Effector memory CD4-positive, alpha-beta T cell (primary cell): Measurements from ENCODE around the gene XIAP.
"Not testable (repeated sequence)": the region's sequence is repeated elsewhere in the genome, so short reads cannot be mapped to it uniquely, and the experiment has no call there.

Source experiments
- DNase-seq, 3 donors: peaks; one replicate each; pipeline ENCODE4 v3.0.0-alpha.2; 2020
- H3K27ac ChIP-seq: 2 replicates; pipeline ENCODE4 v1.7.0; 2013; ENCODE audit warnings: mild to moderate bottlenecking, low read length, moderate library complexity; ENCODE audit not compliant: insufficient read depth, poor library complexity, severe bottlenecking
- H3K27me3 ChIP-seq: replicated peaks from 2 replicates; pipeline ENCODE4 v1.7.0; 2013; ENCODE audit warnings: mild to moderate bottlenecking, low read length; ENCODE audit not compliant: insufficient read depth, control insufficient read depth, poor library complexity, severe bottlenecking
- H3K36me3 ChIP-seq: 2 replicates; pipeline ENCODE4 v1.7.0; 2013; ENCODE audit warnings: mild to moderate bottlenecking, low read length, moderate library complexity; ENCODE audit not compliant: control insufficient read depth, insufficient read depth
- H3K4me1 ChIP-seq: 2 replicates; pipeline ENCODE4 v1.7.0; 2013; ENCODE audit warnings: low read length, mild to moderate bottlenecking; ENCODE audit not compliant: control insufficient read depth, insufficient read depth, poor library complexity, severe bottlenecking
- H3K4me3 ChIP-seq: 2 replicates; pipeline ENCODE4 v1.7.0; 2013; ENCODE audit warnings: low read length, low read depth, mild to moderate bottlenecking; ENCODE audit not compliant: insufficient read depth, poor library complexity, severe bottlenecking
- H3K9me3 ChIP-seq: 2 replicates; pipeline ENCODE4 v1.7.0; 2013; ENCODE audit warnings: mild to moderate bottlenecking, low read length, moderate library complexity; ENCODE audit not compliant: control insufficient read depth

The XIAP gene

DNA sequence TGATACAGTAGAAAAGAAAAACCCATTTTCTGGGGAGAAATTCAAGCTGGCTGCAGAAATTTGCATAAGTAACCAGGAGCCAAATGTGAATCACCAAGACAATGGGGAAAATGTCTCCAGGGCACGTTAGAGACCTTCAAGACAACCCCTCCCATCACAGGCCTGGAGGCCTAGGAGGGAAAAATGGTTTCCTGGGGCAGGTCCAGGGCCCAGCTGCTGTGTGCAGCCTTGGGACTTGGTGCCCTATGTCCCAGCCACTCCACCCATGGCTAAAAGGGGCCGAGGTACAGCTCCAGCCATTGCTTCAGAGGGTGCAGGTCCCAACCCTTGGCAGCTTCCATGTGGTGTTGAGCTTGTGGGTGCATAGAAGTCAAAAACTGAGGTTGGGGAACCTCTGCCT lies 72.2 kb downstream of the XIAP start:
- not testable (repeated sequence) for H3K4me1 ChIP-seq, H3K36me3 ChIP-seq, H3K4me3 ChIP-seq, H3K27me3 ChIP-seq, H3K9me3 ChIP-seq, H3K27ac ChIP-seq, DNase-seq

DNA sequence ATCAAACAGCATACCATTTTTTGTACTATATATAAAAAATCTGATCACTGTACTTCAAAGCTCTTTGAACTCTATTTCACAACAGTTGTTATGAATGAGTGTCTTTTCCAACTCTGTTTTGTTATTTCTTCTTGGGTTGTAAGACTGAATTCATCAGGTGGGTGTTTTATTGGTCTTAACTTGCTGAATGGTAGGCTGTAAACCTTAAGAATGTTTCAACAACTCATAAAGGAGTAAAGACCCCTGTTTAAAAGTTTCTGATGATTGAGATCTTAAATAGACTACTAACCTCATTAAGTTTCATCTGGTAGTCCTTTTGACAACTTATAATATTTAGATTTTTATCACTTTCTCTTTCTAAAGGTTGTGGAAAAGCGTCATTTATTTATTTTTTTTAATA lies 83.2 kb downstream of the XIAP start:
- Histone ChIP-seq H3K9me3 (no peaks in the 10 kb centered on the region), H3K36me3 (no peaks in the 10 kb centered on the region), H3K27me3 (no peaks in the 10 kb centered on the region), H3K27ac (no peak overlapping the region), H3K4me1 (no peaks in the 10 kb centered on the region), H3K4me3 (no peak overlapping the region)
- DNase-seq = no peak

DNA sequence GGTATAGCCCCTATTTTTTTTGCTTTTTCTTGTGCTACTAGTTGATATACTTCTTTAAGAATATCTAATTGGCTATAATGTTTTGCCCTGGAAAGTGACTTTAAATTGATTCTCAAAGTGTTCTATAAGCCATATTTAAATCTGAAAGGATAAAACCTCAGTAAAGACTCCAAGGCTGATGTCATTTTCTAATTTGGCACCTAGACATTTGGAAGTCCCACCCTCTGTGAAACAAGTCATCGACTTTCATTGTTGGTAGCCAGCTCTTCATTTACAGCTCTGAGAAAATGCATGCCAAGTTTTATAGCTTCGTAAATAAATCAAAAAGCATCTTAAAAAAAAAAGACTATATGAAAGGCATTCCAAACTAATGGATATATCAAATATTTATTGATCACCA lies 83.6 kb downstream of the XIAP start:
- no peaks in the 10 kb centered on the region for H3K9me3 ChIP-seq
- H3K27ac ChIP-seq = no peak overlapping the region
- DNase-seq = no peak
- no peaks in the 10 kb centered on the region for H3K36me3 ChIP-seq
- H3K4me1 ChIP-seq = no peaks in the 10 kb centered on the region
- no peak overlapping the region for H3K4me3 ChIP-seq
- H3K27me3 ChIP-seq = no peaks in the 10 kb centered on the region

DNA sequence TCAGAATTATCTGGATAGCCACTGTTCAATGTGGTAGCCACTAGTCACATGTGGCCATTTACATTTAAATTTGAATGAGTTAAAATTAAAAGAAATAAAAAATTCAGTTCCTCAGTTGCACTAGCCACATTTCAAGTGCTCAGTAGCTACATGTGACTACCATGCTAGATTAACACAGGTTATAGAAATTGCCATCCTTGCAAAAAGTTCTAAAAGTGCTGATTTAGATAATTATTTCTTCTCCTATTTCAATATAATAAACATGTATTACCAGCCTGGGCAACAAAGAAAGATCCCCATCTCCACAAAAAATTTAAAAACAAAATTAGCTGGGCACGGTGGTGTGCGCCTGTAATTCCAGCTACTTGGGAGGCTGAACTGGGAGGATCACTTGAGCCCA lies 90.0 kb downstream of the XIAP start:
- Histone ChIP-seq H3K9me3 (no peaks in the 10 kb centered on the region), H3K36me3 (no peaks in the 10 kb centered on the region), H3K4me1 (no peaks in the 10 kb centered on the region), H3K27me3 (no peaks in the 10 kb centered on the region), H3K27ac (no peak overlapping the region), H3K4me3 (no peak overlapping the region)
- DNase-seq = no peak

DNA sequence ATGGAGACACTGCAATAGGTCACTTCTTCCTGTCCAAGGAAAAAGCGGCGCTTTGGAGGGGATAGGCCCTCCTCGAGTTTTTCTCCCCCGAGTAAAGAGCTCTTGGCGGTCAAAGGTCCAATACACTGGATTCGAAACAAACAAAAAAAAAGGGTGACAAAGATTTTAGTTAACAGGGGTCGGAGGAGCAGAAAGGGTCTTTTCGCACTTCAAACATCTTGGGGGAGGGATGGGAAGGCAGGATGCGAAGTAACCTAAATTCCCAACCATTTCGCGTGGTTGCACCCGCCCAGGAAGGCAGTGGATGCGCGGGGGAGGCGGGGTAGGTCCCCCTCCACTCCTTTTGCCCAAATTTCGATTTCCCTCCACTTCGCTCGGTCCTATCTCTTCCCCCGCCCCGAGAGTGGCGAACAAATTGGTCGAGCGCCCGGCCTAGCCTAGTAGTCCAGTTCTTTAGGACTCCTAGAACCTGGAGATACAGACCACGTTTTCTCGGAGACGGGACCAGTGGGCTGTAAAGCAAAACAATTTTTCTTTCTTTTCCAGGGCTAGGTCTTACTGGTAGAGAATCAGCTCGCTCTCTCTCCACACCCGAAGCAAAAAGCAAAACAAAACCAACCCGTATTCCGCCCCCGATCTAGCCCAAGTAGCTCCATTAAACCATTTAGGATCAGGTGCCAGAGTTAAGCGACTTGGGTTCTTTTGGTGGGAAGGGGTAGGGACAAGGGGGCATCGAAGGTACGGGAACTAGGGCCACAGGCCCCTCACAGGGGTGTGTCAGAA lies 99.6 kb downstream of the XIAP start:
- H3K4me3 ChIP-seq = peak overlapping the region; percentile 77
- H3K4me1 ChIP-seq = no peaks in the 10 kb centered on the region
- H3K36me3 ChIP-seq = no peaks in the 10 kb centered on the region
- H3K9me3 ChIP-seq = no peaks in the 10 kb centered on the region
- H3K27ac ChIP-seq = peak overlapping the region; percentile 95
- no peaks in the 10 kb centered on the region for H3K27me3 ChIP-seq
- DNase-seq = peak in 1 of 3 donors; percentile 8

DNA sequence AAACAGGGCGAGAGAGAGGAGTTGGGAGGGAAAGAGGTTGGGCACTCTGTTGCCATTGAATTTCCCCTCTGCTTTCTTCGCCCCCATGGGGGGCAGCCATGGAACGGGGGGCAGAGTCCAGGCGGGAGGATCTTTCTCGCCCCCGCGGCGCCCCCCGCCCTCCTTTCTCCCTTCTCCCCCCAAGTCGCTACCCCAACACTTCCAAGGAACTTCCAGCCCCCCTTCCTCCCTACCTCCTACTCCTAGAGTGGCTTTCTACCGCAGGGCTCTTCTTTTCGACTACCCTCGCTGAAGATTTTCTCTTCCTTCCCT lies 101.1 kb downstream of the XIAP start:
- DNase-seq = no peak
- no peaks in the 10 kb centered on the region for H3K9me3 ChIP-seq
- no peaks in the 10 kb centered on the region for H3K27me3 ChIP-seq
- H3K4me3 ChIP-seq = peak overlapping the region; percentile 92
- H3K27ac ChIP-seq = peak overlapping the region; percentile 98
- H3K4me1 ChIP-seq = no peaks in the 10 kb centered on the region
- H3K36me3 ChIP-seq = no peaks in the 10 kb centered on the region

DNA sequence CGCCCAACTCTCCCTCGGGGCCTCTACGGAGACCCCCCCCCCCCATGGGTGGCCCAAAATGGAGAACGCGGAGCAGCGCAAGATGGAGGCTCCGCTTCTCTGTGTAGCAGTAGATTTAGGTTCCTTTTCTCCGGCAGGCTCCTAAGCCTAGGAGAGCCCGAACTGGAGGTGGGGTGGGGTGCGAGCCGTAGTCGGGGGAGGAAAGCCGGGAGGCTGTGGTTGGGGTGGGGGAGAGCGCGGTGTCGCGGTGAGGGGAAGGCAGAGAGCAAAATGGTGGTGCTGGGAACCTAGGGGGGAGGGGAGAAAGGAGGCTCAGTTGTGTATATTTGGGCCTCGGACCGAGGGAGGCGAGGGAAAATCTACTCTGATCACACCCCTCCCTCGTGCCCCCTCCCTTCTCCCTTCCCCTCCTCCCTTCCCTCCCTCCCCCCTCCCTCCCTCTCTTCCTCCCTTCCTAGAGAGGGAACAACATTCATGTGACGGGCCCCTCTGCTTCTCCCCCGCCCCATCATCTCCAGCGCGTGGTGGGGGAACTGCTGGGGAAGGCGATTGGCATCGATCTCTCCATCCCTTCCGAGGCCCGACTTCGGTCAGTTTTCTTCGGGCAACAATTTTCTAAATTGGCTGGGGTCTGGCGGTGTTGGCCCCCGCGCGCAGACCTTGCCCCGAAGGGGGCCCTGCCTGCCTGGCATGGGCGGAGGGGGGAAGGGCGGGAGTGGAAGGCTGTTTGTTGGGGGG lies 101.6 kb downstream of the XIAP start, which contains the start of gene STAG2:
Gene STAG2 (plus strand): TSS at position 439 of the 738 bp plus-strand sequence. CDS start 60,922 bp downstream, outside the sequence.
- no peaks in the 10 kb centered on the region for H3K4me1 ChIP-seq
- H3K27ac ChIP-seq = peak within 1 kb of the TSS; percentile 98
- H3K27me3 ChIP-seq = no peaks in the 10 kb centered on the region
- no peaks in the 10 kb centered on the region for H3K9me3 ChIP-seq
- DNase-seq = peak; percentile 25 to 45 (median 29)
- H3K36me3 ChIP-seq = no peaks in the 10 kb centered on the region
- peak within 1 kb of the TSS; percentile 92 for H3K4me3 ChIP-seq

DNA sequence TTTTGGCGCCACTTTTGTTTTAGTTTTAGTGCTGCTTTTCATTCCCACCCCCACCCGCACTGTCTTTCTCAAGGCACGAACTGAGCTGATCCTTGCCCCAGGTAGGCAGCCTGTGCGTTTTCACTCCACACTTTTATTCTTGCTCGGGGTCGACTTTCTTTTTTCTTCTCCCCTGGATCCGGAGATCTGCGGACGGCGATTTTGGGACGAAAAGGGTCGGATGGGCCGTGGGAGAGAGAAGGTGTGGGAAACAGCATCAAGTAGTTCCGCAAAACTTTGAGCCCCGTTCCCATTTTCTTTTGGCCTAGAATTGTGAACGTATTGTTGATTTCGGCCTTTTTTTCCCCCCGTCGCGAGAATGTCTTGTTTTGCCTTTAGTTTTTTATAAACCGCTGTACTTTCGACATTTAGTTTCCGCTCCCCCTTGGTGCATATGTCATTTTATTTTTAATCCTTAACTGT lies 102.2 kb downstream of the XIAP start:
- H3K27ac ChIP-seq = peak overlapping the region; percentile 98
- H3K9me3 ChIP-seq = no peaks in the 10 kb centered on the region
- peak in 1 of 3 donors; percentile 2 for DNase-seq
- H3K4me3 ChIP-seq = peak overlapping the region; percentile 92
- no peaks in the 10 kb centered on the region for H3K27me3 ChIP-seq
- H3K36me3 ChIP-seq = no peaks in the 10 kb centered on the region
- no peaks in the 10 kb centered on the region for H3K4me1 ChIP-seq

DNA sequence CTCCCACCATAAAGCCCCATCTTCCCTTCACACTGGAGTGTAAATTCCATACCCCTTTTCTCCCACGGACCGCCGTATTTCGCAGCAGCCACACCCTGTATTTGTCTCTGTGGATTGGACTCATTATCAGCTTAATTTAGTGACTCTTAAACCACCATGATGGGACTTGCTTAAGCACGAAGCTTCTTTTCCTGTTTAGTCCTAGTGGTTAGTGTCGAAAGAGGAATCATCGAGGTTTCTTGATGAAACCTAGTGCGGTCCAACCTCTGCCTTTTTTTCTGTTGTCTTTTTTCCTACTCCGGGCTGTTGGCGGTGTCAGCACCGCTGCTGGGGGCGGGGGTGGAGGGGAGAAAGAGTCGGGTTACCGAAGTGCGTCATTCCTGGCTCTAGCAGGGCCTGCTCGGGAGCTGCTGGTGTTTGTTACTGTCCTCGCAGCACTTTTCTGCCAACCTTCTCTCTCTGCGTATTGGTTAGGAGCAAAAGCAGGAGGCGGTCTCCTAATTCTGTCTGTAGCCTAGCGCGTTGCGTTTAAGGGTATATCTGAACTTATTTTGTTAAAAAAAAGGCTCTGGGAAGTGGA lies 103.0 kb downstream of the XIAP start:
- DNase-seq = peak; percentile 76 to 83 (median 77)
- H3K36me3 ChIP-seq = no peaks in the 10 kb centered on the region
- no peaks in the 10 kb centered on the region for H3K9me3 ChIP-seq
- no peaks in the 10 kb centered on the region for H3K4me1 ChIP-seq
- peak overlapping the region; percentile 98 for H3K27ac ChIP-seq
- H3K27me3 ChIP-seq = no peaks in the 10 kb centered on the region
- H3K4me3 ChIP-seq = peak overlapping the region; percentile 92
